NCI-H128 (cell line): ENCODE measurements around the gene CLDN17.

Experiments
- DNase-seq: peaks from one replicate; lab custom pipeline; 2025; ENCODE audit not compliant: unreplicated experiment; lab: John Stamatoyannopoulos, UW

The CLDN17 gene

GRCh38 chr21:30166705-30167104 is at the start of gene CLDN17:
CLDN17 (minus strand) TSS chr21:30166805; CDS start chr21:30166617, 188 bp downstream.
- DNase-seq: no peak

GRCh38 chr21:30216041-30216723 is 49.6 kb upstream of the CLDN17 start, which contains the start of gene CLDN8:
CLDN8 (minus strand) TSS chr21:30216097; CDS start chr21:30215925, 172 bp downstream.
- DNase-seq: no peak

GRCh38 chr21:30211071-30211470 is 44.5 kb upstream of the CLDN17 start:
- no peak for DNase-seq

- no peak for DNase-seq
These were observed 43.0 kb upstream of the CLDN17 start for GRCh38 chr21:30209601-30210000.

GRCh38 chr21:30207252-30207579 is 40.6 kb upstream of the CLDN17 start:
- no peak for DNase-seq

GRCh38 chr21:30206551-30207251 is 40.1 kb upstream of the CLDN17 start:
- no peak for DNase-seq

- no peak for DNase-seq
These were observed 33.4 kb upstream of the CLDN17 start for GRCh38 chr21:30200000-30200399.

- no peak for DNase-seq
These were observed 28.2 kb upstream of the CLDN17 start for GRCh38 chr21:30194701-30195299.

- DNase-seq: no peak
These were observed 26.6 kb upstream of the CLDN17 start for GRCh38 chr21:30193201-30193600.

- no peak for DNase-seq
These were observed 23.9 kb upstream of the CLDN17 start for GRCh38 chr21:30190554-30190953.

- no peak for DNase-seq
These were observed 23.2 kb upstream of the CLDN17 start for GRCh38 chr21:30189773-30190172.

- no peak for DNase-seq
These were observed 19.6 kb upstream of the CLDN17 start for GRCh38 chr21:30186242-30186641.

- DNase-seq: no peak
These were observed 1.5 kb upstream of the CLDN17 start for GRCh38 chr21:30168086-30168485.

- DNase-seq: no peak
These were observed 434 bp downstream of the CLDN17 start for GRCh38 chr21:30166171-30166570.

GRCh38 chr21:30164796-30165195 is 1.8 kb downstream of the CLDN17 start:
- DNase-seq: no peak

- no peak for DNase-seq
These were observed 12.8 kb downstream of the CLDN17 start for GRCh38 chr21:30153697-30154340.

- DNase-seq: no peak
These were observed 13.8 kb downstream of the CLDN17 start for GRCh38 chr21:30152792-30153191.

- no peak for DNase-seq
These were observed 17.7 kb downstream of the CLDN17 start for GRCh38 chr21:30148906-30149305.

- no peak for DNase-seq
These were observed 19.9 kb downstream of the CLDN17 start for GRCh38 chr21:30146558-30147282.

GRCh38 chr21:30138483-30138882 is 28.1 kb downstream of the CLDN17 start:
- DNase-seq: no peak

GRCh38 chr21:30129246-30129645 is 37.4 kb downstream of the CLDN17 start:
- DNase-seq: no peak
